MCF 10A (cell line): ENCODE results near the gene BTG4. TPM values are rescaled to one million over a fixed set of nuclear protein-coding genes. Genes with fewer than 3 reads are reported as not detected.
A peak's percentile ranks its signal among the peaks of the same experiment; 100 is the strongest.

Experiments
- BruUV-seq: library from RNA; stranded (reverse); fragments of 400-500 nt; replicated peaks from 2 replicates; lab custom pipeline; 2021; lab: Mats Ljungman, UMichigan
- CTCF ChIA-PET: fragments of 300-600 bp; sonication (Branson Sonifier 250); formaldehyde crosslinking; extraction: SDS; loops from one replicate; lab custom pipeline; 2021; ENCODE audit warnings: antibody characterized with exemption, inconsistent platforms; lab: Yijun Ruan, JAX
- POLR2A ChIA-PET: fragments of 300-600, 350-650 bp; sonication (Branson Sonifier 250); formaldehyde crosslinking; extraction: SDS; loops from one replicate; lab custom pipeline; 2020; ENCODE audit warnings: antibody characterized with exemption, inconsistent platforms; lab: Yijun Ruan, JAX
- DNase-seq: peaks from one replicate; pipeline ENCODE4 v3.0.0-alpha.2; 2018; ENCODE audit not compliant: unreplicated experiment
- H3K27ac Mint-ChIP-seq: one replicate; pipeline ENCODE4 v1.8.0; 2022; ENCODE audit warnings: mild to moderate bottlenecking, low read depth, mixed read lengths; ENCODE audit not compliant: unreplicated experiment
- H3K27me3 Mint-ChIP-seq: one replicate; pipeline ENCODE4 v1.8.0; 2022; ENCODE audit warnings: mixed read lengths; ENCODE audit not compliant: insufficient read depth, unreplicated experiment
- H3K36me3 Mint-ChIP-seq: one replicate; pipeline ENCODE4 v1.8.0; 2022; ENCODE audit warnings: mild to moderate bottlenecking, moderate library complexity, mixed read lengths; ENCODE audit not compliant: insufficient read depth, unreplicated experiment
- H3K4me1 Mint-ChIP-seq: one replicate; pipeline ENCODE4 v1.8.0; 2022; ENCODE audit warnings: mixed read lengths; ENCODE audit not compliant: insufficient read depth, unreplicated experiment
- H3K4me3 Mint-ChIP-seq: one replicate; pipeline ENCODE4 v1.8.0; 2022; ENCODE audit warnings: mild to moderate bottlenecking, moderate library complexity, mixed read lengths; ENCODE audit not compliant: unreplicated experiment
- H3K9me3 Mint-ChIP-seq: one replicate; pipeline ENCODE4 v1.8.0; 2022; ENCODE audit warnings: mixed read lengths; ENCODE audit not compliant: unreplicated experiment
- intact Hi-C: fragments of 100-400 bp; cut with micrococcal nuclease; formaldehyde crosslinking; loops from 2 replicates; pipeline ENCODE4 v1.14.1; 2022
- total RNA-seq: library from RNA; stranded (reverse); gene quantifications from 2 replicates; pipeline ENCODE4 v1.2.3, GENCODE V29; 2022
- TF ChIP-seq, protein P1 (sequence below): fragments of 200-600 bp; IDR thresholded peaks from one replicate; pipeline ENCODE4 v1.8.0; 2022; ENCODE audit warnings: antibody characterized with exemption, mild to moderate bottlenecking; ENCODE audit not compliant: unreplicated experiment

The BTG4 gene
- total RNA-seq, 1 experiment from 2014 or later: not detected

DNA sequence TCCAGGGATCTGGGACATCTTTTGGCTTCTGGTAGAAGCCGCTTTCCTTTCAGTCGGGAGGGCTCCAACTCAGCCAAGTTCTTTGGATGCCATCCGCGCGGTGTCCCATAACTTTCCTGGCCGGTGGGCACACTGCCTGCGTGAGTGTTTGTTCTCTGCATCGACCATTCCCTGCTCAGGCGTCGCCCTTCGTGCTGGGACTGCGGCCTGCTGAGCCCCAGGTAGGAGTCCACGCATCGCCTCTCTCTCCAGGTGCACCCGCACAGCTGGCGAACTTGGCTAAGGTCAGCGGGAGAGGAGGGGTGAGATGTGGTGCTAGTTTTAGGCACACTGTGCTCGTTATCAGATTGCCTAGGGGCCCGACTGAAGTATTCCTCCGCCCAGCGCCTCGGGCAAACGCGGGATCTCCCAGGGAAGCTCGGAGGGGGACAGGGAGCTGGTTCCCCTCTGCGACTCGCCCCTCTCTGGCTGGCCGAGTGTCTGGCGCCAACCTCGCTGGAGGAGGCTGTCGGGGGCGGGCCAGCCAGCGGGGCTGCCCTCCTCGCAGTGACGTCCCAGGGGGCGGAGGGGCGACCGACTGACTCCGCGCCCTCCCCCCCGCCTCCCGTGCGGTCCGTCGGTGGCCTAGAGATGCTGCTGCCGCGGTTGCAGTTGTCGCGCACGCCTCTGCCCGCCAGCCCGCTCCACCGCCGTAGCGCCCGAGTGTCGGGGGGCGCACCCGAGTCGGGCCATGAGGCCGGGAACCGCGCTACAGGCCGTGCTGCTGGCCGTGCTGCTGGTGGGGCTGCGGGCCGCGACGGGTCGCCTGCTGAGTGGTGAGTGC, 28.1 kb upstream of the BTG4 start, which contains the start of gene LAYN:
TSS of gene LAYN (plus strand) at position 607 of the 823 bp plus-strand sequence. CDS start at position 731, 124 bp downstream.
- intact Hi-C loops: no loop called here
- no peaks in the 10 kb centered on the region for H3K36me3 Mint-ChIP-seq
- no TSS peak for BruUV-seq
- ChIA-PET POLR2A (interaction anchor here (1.2 kb wide), 1 partner anchor 14 kb away, joined by 4 read pairs; no protein-coding TSS in a partner anchor), CTCF (interaction anchor here (0.8 kb wide), 1 partner anchor 93 kb away, joined by 7 read pairs; no protein-coding TSS in a partner anchor)
- TF ChIP-seq, protein P1, sequence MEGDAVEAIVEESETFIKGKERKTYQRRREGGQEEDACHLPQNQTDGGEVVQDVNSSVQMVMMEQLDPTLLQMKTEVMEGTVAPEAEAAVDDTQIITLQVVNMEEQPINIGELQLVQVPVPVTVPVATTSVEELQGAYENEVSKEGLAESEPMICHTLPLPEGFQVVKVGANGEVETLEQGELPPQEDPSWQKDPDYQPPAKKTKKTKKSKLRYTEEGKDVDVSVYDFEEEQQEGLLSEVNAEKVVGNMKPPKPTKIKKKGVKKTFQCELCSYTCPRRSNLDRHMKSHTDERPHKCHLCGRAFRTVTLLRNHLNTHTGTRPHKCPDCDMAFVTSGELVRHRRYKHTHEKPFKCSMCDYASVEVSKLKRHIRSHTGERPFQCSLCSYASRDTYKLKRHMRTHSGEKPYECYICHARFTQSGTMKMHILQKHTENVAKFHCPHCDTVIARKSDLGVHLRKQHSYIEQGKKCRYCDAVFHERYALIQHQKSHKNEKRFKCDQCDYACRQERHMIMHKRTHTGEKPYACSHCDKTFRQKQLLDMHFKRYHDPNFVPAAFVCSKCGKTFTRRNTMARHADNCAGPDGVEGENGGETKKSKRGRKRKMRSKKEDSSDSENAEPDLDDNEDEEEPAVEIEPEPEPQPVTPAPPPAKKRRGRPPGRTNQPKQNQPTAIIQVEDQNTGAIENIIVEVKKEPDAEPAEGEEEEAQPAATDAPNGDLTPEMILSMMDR: no peak
- no peak for DNase-seq
- H3K4me1 Mint-ChIP-seq: peaks cover 6% of the 10 kb centered on the region
- no peak within 1 kb of the TSS for H3K4me3 Mint-ChIP-seq
- H3K27me3 Mint-ChIP-seq: no peaks in the 10 kb centered on the region
- no peak within 1 kb of the TSS for H3K27ac Mint-ChIP-seq
- peaks cover 6% of the 10 kb centered on the region for H3K9me3 Mint-ChIP-seq

DNA sequence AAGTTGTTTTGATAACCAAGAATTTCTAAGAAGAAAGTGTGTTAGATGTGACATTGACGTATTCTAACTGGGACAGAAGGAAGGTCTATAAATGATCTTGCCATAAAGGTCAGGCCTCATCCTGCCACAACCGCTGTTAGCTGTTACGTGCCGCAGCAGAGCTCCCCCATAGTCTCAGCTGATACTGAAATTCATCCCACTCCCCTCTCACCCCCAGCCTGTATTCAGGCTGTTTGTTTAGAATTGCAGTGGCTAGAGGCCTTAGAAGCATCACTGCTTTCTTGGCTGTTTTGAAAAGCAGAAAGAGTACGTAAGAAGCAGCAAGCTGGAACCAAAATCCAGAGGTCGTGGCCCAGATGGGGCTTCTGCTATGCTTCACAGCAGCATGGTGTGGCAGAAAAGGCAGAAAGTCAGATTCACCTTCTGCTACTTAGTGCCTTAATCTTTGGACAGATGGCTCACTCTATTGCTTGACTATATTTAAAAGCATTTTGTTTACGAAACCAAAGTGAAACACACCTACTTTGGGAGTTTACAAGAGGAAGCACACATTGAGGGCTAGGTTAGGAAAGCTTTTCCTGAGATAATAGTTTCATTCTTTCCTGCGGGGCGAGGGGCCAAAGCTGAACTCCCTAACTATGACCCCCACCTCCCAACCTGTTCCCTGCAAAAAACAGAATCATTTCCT, 27.4 kb upstream of the BTG4 start:
- DNase-seq: no peak
- Mint-ChIP-seq H3K27me3 (no peaks in the 10 kb centered on the region), H3K4me3 (no peak overlapping the region), H3K36me3 (no peaks in the 10 kb centered on the region), H3K4me1 (peaks cover 6% of the 10 kb centered on the region), H3K9me3 (peaks cover 6% of the 10 kb centered on the region), H3K27ac (no peak overlapping the region)
- intact Hi-C loops: no loop called here
- TF ChIP-seq, protein P1: no peak
- POLR2A ChIA-PET: interaction anchor here (0.6 to 1.2 kb wide), 2 partner anchors 13 to 65 kb away, joined by 3 to 4 read pairs; no protein-coding TSS in a partner anchor
- CTCF ChIA-PET: interaction anchor here (0.8 kb wide), 1 partner anchor 93 kb away, joined by 7 read pairs; no protein-coding TSS in a partner anchor
- no TSS peak for BruUV-seq

DNA sequence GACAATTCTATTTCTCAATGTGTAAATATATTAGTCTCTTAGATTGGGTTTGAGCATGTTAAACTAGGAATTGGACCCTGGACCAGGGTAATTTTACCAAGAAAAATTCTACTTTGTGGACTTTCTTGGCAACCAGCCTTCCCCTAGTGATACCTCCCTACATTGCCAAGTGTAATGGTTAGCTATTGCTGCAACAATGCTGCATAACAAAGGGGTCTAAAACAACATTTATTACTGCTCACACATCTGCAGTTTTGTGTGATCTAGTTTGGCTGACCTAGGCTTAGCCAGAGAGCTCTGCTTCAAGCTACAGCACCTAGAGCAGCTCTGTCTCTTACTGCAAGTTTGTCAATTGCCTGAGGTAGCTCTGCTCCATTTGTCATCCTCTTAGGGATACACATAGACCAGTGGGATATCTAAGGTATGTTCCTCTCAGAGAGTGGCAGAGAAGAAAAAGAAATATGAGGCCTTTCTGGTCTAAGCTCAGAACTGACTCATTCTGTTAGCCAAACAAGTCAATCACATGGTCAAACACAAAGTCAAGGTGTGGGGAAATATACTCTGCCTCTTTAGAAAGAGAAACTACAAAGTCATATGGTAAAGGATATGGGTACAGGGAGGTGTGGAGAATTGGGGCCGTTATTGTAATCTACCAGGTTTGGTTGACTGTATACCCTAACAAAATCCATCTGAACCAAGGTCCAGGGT, 26.4 kb upstream of the BTG4 start:
- ChIA-PET POLR2A (interaction anchor here (0.7 to 1.1 kb wide), 3 partner anchors 14 to 25 kb away, joined by 3 to 5 read pairs (median 3); no protein-coding TSS in a partner anchor), CTCF (interaction anchor here (0.6 kb wide), 1 partner anchor 23 kb away, joined by 3 read pairs; no protein-coding TSS in a partner anchor)
- intact Hi-C loops: no loop called here
- no peak overlapping the region for H3K27ac Mint-ChIP-seq
- peak; percentile 28 for DNase-seq
- BruUV-seq: no TSS peak
- TF ChIP-seq, protein P1: no peak
- no peak overlapping the region for H3K4me3 Mint-ChIP-seq
- no peaks in the 10 kb centered on the region for H3K36me3 Mint-ChIP-seq
- no peaks in the 10 kb centered on the region for H3K27me3 Mint-ChIP-seq
- H3K4me1 Mint-ChIP-seq: peaks cover 6% of the 10 kb centered on the region
- H3K9me3 Mint-ChIP-seq: peaks cover 6% of the 10 kb centered on the region
